HepG2 (cell line): ENCODE measurements around the gene TEAD1.

Experiments
- EZH2 ChIP-seq: conservative IDR thresholded peaks from 2 replicates; pipeline ENCODE4 v1.6.1; 2012; ENCODE audit warnings: mild to moderate bottlenecking, low read depth, low read length, moderate library complexity
- GTF2F1 ChIP-seq: fragments of 150-350 bp; IDR thresholded peaks from 2 replicates; pipeline ENCODE4 v1.6.1; 2014; ENCODE audit warnings: low read length
- HOMEZ ChIP-seq: IDR thresholded peaks from 2 replicates; pipeline ENCODE4 v1.6.1; 2016; ENCODE audit warnings: low read depth
- SAP130 ChIP-seq: IDR thresholded peaks from 2 replicates; pipeline ENCODE4 v1.6.1; 2016; ENCODE audit warnings: low read depth
- SNAPC4 ChIP-seq: sonication (generic); formaldehyde crosslinking; IDR thresholded peaks from 2 replicates; pipeline ENCODE4 v1.4.0; 2020; ENCODE audit warnings: mild to moderate bottlenecking, missing genetic modification reagents
- ZBTB20 ChIP-seq: sonication (generic); formaldehyde crosslinking; IDR thresholded peaks from 2 replicates; pipeline ENCODE4 v1.8.1; 2023; ENCODE audit warnings: missing genetic modification reagents, low read depth, mild to moderate bottlenecking, borderline replicate concordance

GRCh38 chr11:12983336-12983735 lies 309.1 kb downstream of the TEAD1 start:
- TF ChIP-seq SNAPC4 (CRISPR knock-in tag) (no peak), HOMEZ (CRISPR knock-in tag) (no peak), SAP130 (CRISPR knock-in tag) (no peak), EZH2 (no peak), GTF2F1 (no peak), ZBTB20 (CRISPR knock-in tag) (no peak)
